ENCODE data around the gene ATE1.

DNA sequence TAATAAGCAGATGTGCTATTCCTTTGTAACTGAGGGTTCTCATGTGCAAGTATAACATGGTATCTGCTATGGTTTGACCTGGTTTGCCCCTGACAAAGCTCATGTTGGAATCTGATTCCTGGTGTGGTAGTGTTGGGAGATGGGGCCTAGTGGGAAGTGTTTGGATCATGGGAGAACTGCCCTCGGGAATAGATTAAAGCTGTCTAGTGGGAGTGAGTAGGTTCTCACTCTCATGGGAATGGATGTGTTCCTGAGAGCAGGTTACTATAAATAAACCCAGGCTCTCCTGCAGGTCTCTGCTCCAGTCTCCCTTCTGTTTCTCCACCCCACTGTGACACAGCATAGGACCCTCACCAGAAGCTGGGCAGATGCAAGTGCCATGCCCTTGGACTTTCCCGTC lies 97.7 kb downstream of the ATE1 start:
- no peak for TF ChIP-seq CTCF (IDR thresholded peaks at IDR 0.05)
- TF ChIP-seq POLR2A (IDR thresholded peaks at IDR 0.05) = no peak
- no peak for TF ChIP-seq POLR2AphosphoS5 (IDR thresholded peaks at IDR 0.05)

All from breast epithelium (tissue), 3 donors.